ENCODE data around the gene SPO11.

- TF ChIP-seq, protein P1, sequence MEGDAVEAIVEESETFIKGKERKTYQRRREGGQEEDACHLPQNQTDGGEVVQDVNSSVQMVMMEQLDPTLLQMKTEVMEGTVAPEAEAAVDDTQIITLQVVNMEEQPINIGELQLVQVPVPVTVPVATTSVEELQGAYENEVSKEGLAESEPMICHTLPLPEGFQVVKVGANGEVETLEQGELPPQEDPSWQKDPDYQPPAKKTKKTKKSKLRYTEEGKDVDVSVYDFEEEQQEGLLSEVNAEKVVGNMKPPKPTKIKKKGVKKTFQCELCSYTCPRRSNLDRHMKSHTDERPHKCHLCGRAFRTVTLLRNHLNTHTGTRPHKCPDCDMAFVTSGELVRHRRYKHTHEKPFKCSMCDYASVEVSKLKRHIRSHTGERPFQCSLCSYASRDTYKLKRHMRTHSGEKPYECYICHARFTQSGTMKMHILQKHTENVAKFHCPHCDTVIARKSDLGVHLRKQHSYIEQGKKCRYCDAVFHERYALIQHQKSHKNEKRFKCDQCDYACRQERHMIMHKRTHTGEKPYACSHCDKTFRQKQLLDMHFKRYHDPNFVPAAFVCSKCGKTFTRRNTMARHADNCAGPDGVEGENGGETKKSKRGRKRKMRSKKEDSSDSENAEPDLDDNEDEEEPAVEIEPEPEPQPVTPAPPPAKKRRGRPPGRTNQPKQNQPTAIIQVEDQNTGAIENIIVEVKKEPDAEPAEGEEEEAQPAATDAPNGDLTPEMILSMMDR (IDR thresholded peaks at IDR 0.05) = peak; percentile 72 to 83 (median 74)
- TF ChIP-seq POLR2A (IDR thresholded peaks at IDR 0.05) = no peak
Measured at GRCh38 chr20:57346477-57346876, 16.9 kb downstream of the SPO11 start.
